Uterus (tissue), 2 donors: ENCODE data around the gene LITAF.

ENCODE experiments used
- CTCF ChIP-seq, 4 experiments: fragments of 200-600 bp in 2 of 4; fragments of 450-650 bp in 2 of 4; sonication (generic) in 2 of 4; IDR thresholded peaks; one replicate each; pipeline ENCODE4 v1.5.1; 2016 to 2019; ENCODE audit warnings: antibody characterized with exemption in 4 of 4, mild to moderate bottlenecking in 2 of 4, moderate library complexity in 1 of 4
- POLR2A ChIP-seq, 2 donors: fragments of 450-650 bp; IDR thresholded peaks; one replicate each; pipeline ENCODE4 v1.6.1; 2016; ENCODE audit warnings: antibody characterized with exemption in 2 of 2, mild to moderate bottlenecking in 1 of 2, moderate library complexity in 1 of 2

- TF ChIP-seq CTCF (IDR thresholded peaks at IDR 0.05) (no peak), POLR2A (IDR thresholded peaks at IDR 0.05) (no peak)
Observed at GRCh38 chr16:11636172-11636721, 49.5 kb upstream of the LITAF start.
